DND-41 (cell line): ENCODE measurements around the gene KIF5B.
"Not testable (repeated sequence)": the region's sequence is repeated elsewhere in the genome, so short reads cannot be mapped to it uniquely, and the experiment has no call there.

Experiments used
- ATAC-seq: fragments of 200-7000 bp; cut with Tn5 transposase; 3 replicates; pipeline ENCODE4 v1.9.1; 2021; ENCODE audit warnings: low read depth; ENCODE audit not compliant: insufficient read depth
- DNase-seq: peaks from one replicate; pipeline ENCODE4 v3.0.0-alpha.2; 2020
- H2AFZ ChIP-seq: 2 replicates; pipeline ENCODE4 v1.6.0; 2012; ENCODE audit warnings: low read depth, low read length
- H3K27ac ChIP-seq: 2 replicates; pipeline ENCODE4 v1.5.1; 2012; ENCODE audit warnings: low read length, inconsistent platforms
- H3K27me3 ChIP-seq: fragments of 200-600 bp; sonication (generic); 2 replicates; pipeline ENCODE4 v1.6.0; 2012; ENCODE audit warnings: low read length, mild to moderate bottlenecking, inconsistent platforms; ENCODE audit not compliant: insufficient read depth, poor library complexity
- H3K36me3 ChIP-seq: 2 replicates; pipeline ENCODE4 v1.5.1; 2012; ENCODE audit warnings: low read length, inconsistent platforms; ENCODE audit not compliant: insufficient read depth
- H3K4me1 ChIP-seq: 2 replicates; pipeline ENCODE4 v1.5.1; 2012; ENCODE audit warnings: mild to moderate bottlenecking, low read length; ENCODE audit not compliant: insufficient read depth
- H3K4me2 ChIP-seq: 2 replicates; pipeline ENCODE4 v1.6.0; 2012; ENCODE audit warnings: mild to moderate bottlenecking, moderate library complexity, low read length, inconsistent platforms; ENCODE audit not compliant: insufficient read depth
- H3K4me3 ChIP-seq, 2 experiments: fragments of 200-600 bp in 1 of 2; shearing (Covaris generic) in 1 of 2; 2 replicates each; pipeline ENCODE4 v1.5.1; 2012 to 2016; ENCODE audit warnings: inconsistent platforms in 2 of 2, low read length in 2 of 2, mild to moderate bottlenecking in 2 of 2, low read depth in 1 of 2, moderate library complexity in 1 of 2
- H3K79me2 ChIP-seq: 2 replicates; pipeline ENCODE4 v1.6.0; 2012; ENCODE audit warnings: low read length, inconsistent platforms; ENCODE audit not compliant: insufficient read depth
- H3K9ac ChIP-seq: 2 replicates; pipeline ENCODE4 v1.6.0; 2012; ENCODE audit warnings: low read depth, mild to moderate bottlenecking, inconsistent platforms, low read length, moderate library complexity
- H3K9me3 ChIP-seq: 2 replicates; pipeline ENCODE4 v1.5.1; 2012; ENCODE audit warnings: low read length, moderate library complexity, mild to moderate bottlenecking, inconsistent platforms; ENCODE audit not compliant: insufficient read depth, severe bottlenecking
- H4K20me1 ChIP-seq: 2 replicates; pipeline ENCODE4 v1.6.0; 2012; ENCODE audit warnings: low read length; ENCODE audit not compliant: insufficient read depth
- CTCF ChIP-seq: IDR thresholded peaks from 2 replicates; pipeline ENCODE4 v1.5.1; 2012; ENCODE audit warnings: borderline replicate concordance, low read length, moderate library complexity, mild to moderate bottlenecking; ENCODE audit not compliant: poor library complexity, severe bottlenecking; ENCODE audit errors: extremely low read depth
- EZH2 ChIP-seq: IDR thresholded peaks from 3 replicates; pipeline ENCODE4 v1.6.1; 2012; ENCODE audit warnings: borderline replicate concordance, low read depth, mild to moderate bottlenecking, moderate library complexity, low read length, inconsistent platforms; ENCODE audit not compliant: severe bottlenecking

The KIF5B gene

GRCh38 chr10:32047881-32048280 lies 8.3 kb downstream of the KIF5B start:
- peaks cover 38% of the 10 kb centered on the region for H3K4me1 ChIP-seq
- no peaks in the 10 kb centered on the region for H3K27me3 ChIP-seq
- H2AFZ ChIP-seq, result no peak overlapping the region
- peaks cover 100% of the 10 kb centered on the region for H3K79me2 ChIP-seq
- H3K4me2 ChIP-seq, result no peak overlapping the region
- no peak overlapping the region for H3K4me3 ChIP-seq
- no peak overlapping the region for H3K27ac ChIP-seq
- no peak overlapping the region for H3K9ac ChIP-seq
- DNase-seq, result no peak
- no peak for ATAC-seq
- H4K20me1 ChIP-seq, result peaks cover 94% of the 10 kb centered on the region
- no peak for TF ChIP-seq CTCF
- no peak for TF ChIP-seq EZH2
- peaks cover 79% of the 10 kb centered on the region for H3K36me3 ChIP-seq
- H3K9me3 ChIP-seq, result no peaks in the 10 kb centered on the region

- H3K9ac ChIP-seq, result no peak overlapping the region
- no peaks in the 10 kb centered on the region for H3K27me3 ChIP-seq
- H3K9me3 ChIP-seq, result no peaks in the 10 kb centered on the region
- H3K79me2 ChIP-seq, result peaks cover 100% of the 10 kb centered on the region
- peaks cover 93% of the 10 kb centered on the region for H4K20me1 ChIP-seq
- H3K4me3 ChIP-seq, result no peak overlapping the region
- H2AFZ ChIP-seq, result no peak overlapping the region
- H3K27ac ChIP-seq, result no peak overlapping the region
- DNase-seq (no peak), ATAC-seq (no peak)
- peaks cover 88% of the 10 kb centered on the region for H3K36me3 ChIP-seq
- no peak overlapping the region for H3K4me2 ChIP-seq
- no peak for TF ChIP-seq CTCF
- TF ChIP-seq EZH2, result no peak
- peaks cover 20% of the 10 kb centered on the region; the same call in 1 of the 2 replicates for H3K4me1 ChIP-seq
These were observed 10.1 kb downstream of the KIF5B start for GRCh38 chr10:32046151-32046550.

GRCh38 chr10:32042730-32043129 lies 13.5 kb downstream of the KIF5B start:
- DNase-seq, H3K27ac ChIP-seq: not testable (repeated sequence)

GRCh38 chr10:32041290-32042028 lies 14.8 kb downstream of the KIF5B start:
- no peak overlapping the region for H3K4me3 ChIP-seq
- H3K27ac ChIP-seq, result no peak overlapping the region
- H3K9ac ChIP-seq, result no peak overlapping the region
- peaks cover 89% of the 10 kb centered on the region for H3K79me2 ChIP-seq
- TF ChIP-seq CTCF (no peak), EZH2 (no peak)
- DNase-seq, result no peak
- 0 out of 2 replicates have a peak, but pooled peaks cover 13% of the 10 kb centered on the region for H3K4me1 ChIP-seq
- H2AFZ ChIP-seq, result no peak overlapping the region
- H3K36me3 ChIP-seq, result peaks cover 95% of the 10 kb centered on the region
- H3K4me2 ChIP-seq, result no peak overlapping the region
- H4K20me1 ChIP-seq, result peaks cover 74% of the 10 kb centered on the region
- no peaks in the 10 kb centered on the region for H3K9me3 ChIP-seq
- no peaks in the 10 kb centered on the region for H3K27me3 ChIP-seq
- no peak for ATAC-seq

More at GRCh38 chr10:32042730-32043129, 13.5 kb downstream of the KIF5B start:
- not testable (repeated sequence) for ATAC-seq, H3K4me3 ChIP-seq, H3K27me3 ChIP-seq, H3K9me3 ChIP-seq, H3K4me2 ChIP-seq, H3K9ac ChIP-seq, H2AFZ ChIP-seq
- Histone ChIP-seq H4K20me1 (peaks cover 85% of the 10 kb centered on the region), H3K4me1 (0 out of 2 replicates have a peak, but pooled peaks cover 13% of the 10 kb centered on the region), H3K79me2 (peaks cover 97% of the 10 kb centered on the region), H3K36me3 (peaks cover 95% of the 10 kb centered on the region)
